SK-N-MC (cell line): ENCODE measurements around the gene USP28.

Experiments
- DNase-seq: peaks from one replicate; pipeline ENCODE4 v3.0.0-alpha.2; 2011; ENCODE audit warnings: low read depth, low spot score
- H3K27ac ChIP-seq: fragments of 200-600 bp; sonication (generic); 2 replicates; pipeline ENCODE4 v1.5.1; 2016; ENCODE audit warnings: mixed run types
- H3K36me3 ChIP-seq: fragments of 200-600 bp; sonication (generic); 2 replicates; pipeline ENCODE4 v1.6.1; 2017; ENCODE audit warnings: antibody characterized with exemption, low read length, mixed read lengths; ENCODE audit not compliant: insufficient read depth
- H3K4me3 ChIP-seq: fragments of 200-600 bp; sonication (generic); 2 replicates; pipeline ENCODE4 v1.5.1; 2016
- H3K9ac ChIP-seq: fragments of 200-600 bp; sonication (generic); 2 replicates; pipeline ENCODE4 v1.8.0; 2017; ENCODE audit warnings: mixed run types, mixed read lengths; ENCODE audit not compliant: insufficient read length
- H3K9me3 ChIP-seq: fragments of 200-600 bp; sonication (generic); 2 replicates; pipeline ENCODE4 v1.6.1; 2017; ENCODE audit warnings: low read depth, mild to moderate bottlenecking, antibody characterized with exemption, low read length, moderate library complexity, mixed read lengths
- EZH2 ChIP-seq: fragments of 200-600 bp; sonication (generic); IDR thresholded peaks from one replicate; pipeline ENCODE4 v1.6.1; 2017; ENCODE audit warnings: antibody characterized with exemption
- FOXP2 ChIP-seq: optimal IDR thresholded peaks from 2 replicates; pipeline ENCODE3; 2011; ENCODE audit warnings: mild to moderate bottlenecking, moderate library complexity; ENCODE audit not compliant: insufficient read depth; ENCODE audit errors: extremely low read length, control extremely low read depth
- POLR2AphosphoS5 ChIP-seq: IDR thresholded peaks from 2 replicates; pipeline ENCODE4 v1.6.1; 2012; ENCODE audit warnings: mild to moderate bottlenecking, low read depth, low read length, borderline replicate concordance

USP28 gene

GRCh38 chr11:113760241-113760640, 115.1 kb downstream of the USP28 start:
- H3K36me3 ChIP-seq: peaks cover 71% of the 10 kb centered on the region

GRCh38 chr11:113752932-113753331, 122.4 kb downstream of the USP28 start:
- Histone ChIP-seq H3K36me3 (peaks cover 49% of the 10 kb centered on the region), H3K4me3 (no peak overlapping the region), H3K27ac (no peak overlapping the region), H3K9me3 (no peaks in the 10 kb centered on the region), H3K9ac (no peak overlapping the region)
- no peak for DNase-seq
- TF ChIP-seq EZH2 (no peak), FOXP2 (no peak), POLR2AphosphoS5 (no peak)

More at GRCh38 chr11:113760241-113760640, 115.1 kb downstream of the USP28 start:
- H3K9ac ChIP-seq: no peak overlapping the region
- H3K9me3 ChIP-seq: 0 out of 2 replicates have a peak, but pooled peaks cover 4% of the 10 kb centered on the region
- no peak overlapping the region for H3K4me3 ChIP-seq
- H3K27ac ChIP-seq: no peak overlapping the region
- TF ChIP-seq EZH2 (no peak), FOXP2 (no peak), POLR2AphosphoS5 (no peak)
- no peak for DNase-seq
